Naive thymus-derived CD4-positive, alpha-beta T cell (primary cell): ENCODE results near the gene CDH24. TPM values are rescaled to one million over a fixed set of nuclear protein-coding genes. Genes with fewer than 3 reads are reported as not detected.

Experiments used
- ATAC-seq: fragments of 150-1000 bp; cut with Tn5 transposase; 2 replicates; pipeline ENCODE4 v1.10.0; 2021; ENCODE audit warnings: mild to moderate bottlenecking, moderate library complexity
- CTCF ChIA-PET: fragments of 350-600 bp; sonication (Branson Sonifier 250); formaldehyde crosslinking; loops from one replicate; lab custom pipeline; 2021; ENCODE audit warnings: antibody characterized with exemption; lab: Charles Lee
- POLR2A ChIA-PET: fragments of 350-600 bp; sonication (Branson Sonifier 250); formaldehyde crosslinking; loops from one replicate; lab custom pipeline; 2021; ENCODE audit warnings: antibody characterized with exemption, inconsistent platforms; lab: Charles Lee
- DNase-seq, 9 donors: peaks; one replicate each; pipeline versions ENCODE4 v3.0.0 to v3.0.0-alpha.2; 2020 to 2022; ENCODE audit warnings: mixed read lengths in 1 of 9
- H3K27ac ChIP-seq: one replicate; pipeline ENCODE4 v1.7.0; 2013; ENCODE audit warnings: mild to moderate bottlenecking, low read depth, low read length, moderate library complexity
- H3K27me3 ChIP-seq, 2 donors: one replicate each; pipeline ENCODE4 v1.7.0; 2013; ENCODE audit warnings: low read length in 2 of 2, mild to moderate bottlenecking in 2 of 2, moderate library complexity in 2 of 2; ENCODE audit not compliant: control insufficient read depth in 2 of 2, insufficient read depth in 2 of 2
- H3K36me3 ChIP-seq, 3 experiments: 1 replicate in 2 of 3; 2 replicates in 1 of 3; pipeline ENCODE4 v1.7.0; 2013; ENCODE audit warnings: low read length in 3 of 3, mild to moderate bottlenecking in 3 of 3, moderate library complexity in 1 of 3; ENCODE audit not compliant: insufficient read depth in 3 of 3, control insufficient read depth in 2 of 3
- H3K4me1 ChIP-seq, 2 donors: one replicate each; pipeline ENCODE4 v1.7.0; 2013; ENCODE audit warnings: low read length in 2 of 2, mild to moderate bottlenecking in 2 of 2, moderate library complexity in 1 of 2; ENCODE audit not compliant: control insufficient read depth in 2 of 2, insufficient read depth in 2 of 2
- H3K4me3 ChIP-seq: 2 replicates; pipeline ENCODE4 v1.7.0; 2013; ENCODE audit warnings: mild to moderate bottlenecking, low read length
- H3K9me3 ChIP-seq, 3 experiments: 1 replicate in 2 of 3; 2 replicates in 1 of 3; pipeline ENCODE4 v1.7.0; 2013; ENCODE audit warnings: low read length in 3 of 3; ENCODE audit not compliant: control insufficient read depth in 2 of 3
- H3K27ac Mint-ChIP-seq, 9 donors: one replicate each; pipeline ENCODE4 v1.8.0; 2020 to 2022; ENCODE audit warnings: mixed read lengths in 9 of 9, mild to moderate bottlenecking in 8 of 9, moderate library complexity in 5 of 9, inconsistent platforms in 2 of 9
- H3K27me3 Mint-ChIP-seq, 5 donors: one replicate each; pipeline ENCODE4 v1.8.0; 2021 to 2022; ENCODE audit warnings: mixed read lengths in 5 of 5, mild to moderate bottlenecking in 1 of 5
- H3K36me3 Mint-ChIP-seq, 5 donors: one replicate each; pipeline ENCODE4 v1.8.0; 2020 to 2022; ENCODE audit warnings: mixed read lengths in 5 of 5, mild to moderate bottlenecking in 3 of 5, inconsistent platforms in 1 of 5
- H3K4me1 Mint-ChIP-seq, 7 donors: one replicate each; pipeline ENCODE4 v1.8.0; 2020 to 2022; ENCODE audit warnings: mixed read lengths in 7 of 7, mild to moderate bottlenecking in 3 of 7, inconsistent platforms in 1 of 7
- H3K4me3 Mint-ChIP-seq, 10 donors: one replicate each; pipeline ENCODE4 v1.8.0; 2020 to 2022; ENCODE audit warnings: mild to moderate bottlenecking in 10 of 10, mixed read lengths in 10 of 10, moderate library complexity in 6 of 10, inconsistent platforms in 2 of 10
- H3K9me3 Mint-ChIP-seq, 11 donors: one replicate each; pipeline ENCODE4 v1.8.0; 2020 to 2022; ENCODE audit warnings: mixed read lengths in 11 of 11, mild to moderate bottlenecking in 4 of 11, inconsistent platforms in 1 of 11, moderate library complexity in 1 of 11
- intact Hi-C, 2 donors: fragments of 100-400 bp; cut with micrococcal nuclease; formaldehyde crosslinking; loops; one replicate each; pipeline ENCODE4 v1.15.1; 2023
- polyA plus RNA-seq, 2 donors: library from polyadenylated mRNA; unstranded; fragments of 300-500 nt; fragmentation: Illumina TruSeq; gene quantifications; one replicate each; pipeline ENCODE4 v1.2.3, GENCODE V29; 2021
- total RNA-seq, 6 experiments: library from RNA in 5 of 6; stranded (reverse) in 5 of 6; gene quantifications; 1 replicate in 5 of 6; 2 replicates in 1 of 6; pipeline ENCODE4 v1.2.3 and lab custom pipeline; 2021 to 2026

The CDH24 gene
- total and polyA plus RNA-seq, 7 experiments from 2014 or later, result 0.30 to 3.7 (median 1.7) TPM

GRCh38 chr14:23056145-23056955 lies 970 bp downstream of the CDH24 start:
- CTCF ChIA-PET, result interaction anchor here (0.6 to 12.2 kb wide), 12 partner anchors 20 to 167 kb away, joined by 3 to 264 read pairs (median 4); partner anchors contain the start of genes AJUBA and PRMT5
- ATAC-seq (peak; percentile 79), DNase-seq (peak; percentile 51 to 74 (median 65))
- Mint-ChIP-seq H3K27me3 (peaks cover 0 to 8% (median 0%) of the 10 kb centered on the region in 5 donors), H3K36me3 (peaks cover 0 to 12% (median 7%) of the 10 kb centered on the region in 5 donors), H3K27ac (peak overlapping the region in 7 of 9 donors; percentile 6 to 86 (median 55)), H3K4me3 (peak overlapping the region; percentile 74 to 90 (median 86)), H3K4me1 (peaks cover 13 to 23% (median 17%) of the 10 kb centered on the region in 7 donors), H3K9me3 (peaks cover 0 to 2% (median 0%) of the 10 kb centered on the region in 11 donors)
- no peaks in the 10 kb centered on the region for H3K27me3 ChIP-seq
- H3K36me3 ChIP-seq, result peaks cover 6 to 26% (median 8%) of the 10 kb centered on the region in 3 experiments
- peak overlapping the region; percentile 23 for H3K4me3 ChIP-seq
- peaks cover 7 to 9% of the 10 kb centered on the region in 2 donors for H3K4me1 ChIP-seq
- H3K27ac ChIP-seq, result peak overlapping the region; percentile 58
- intact Hi-C loops, result loop anchor here (1.0 to 10.0 kb wide), 4 partner anchors 21 to 232 kb away; partner anchors contain the start of gene MRPL52 (in 1 of the 2)
- no peaks in the 10 kb centered on the region for H3K9me3 ChIP-seq
- POLR2A ChIA-PET, result interaction anchor here (0.6 to 6.5 kb wide), 5 partner anchors 10 to 529 kb away, joined by 3 to 76 read pairs (median 4); partner anchors contain the start of gene AJUBA

DNA sequence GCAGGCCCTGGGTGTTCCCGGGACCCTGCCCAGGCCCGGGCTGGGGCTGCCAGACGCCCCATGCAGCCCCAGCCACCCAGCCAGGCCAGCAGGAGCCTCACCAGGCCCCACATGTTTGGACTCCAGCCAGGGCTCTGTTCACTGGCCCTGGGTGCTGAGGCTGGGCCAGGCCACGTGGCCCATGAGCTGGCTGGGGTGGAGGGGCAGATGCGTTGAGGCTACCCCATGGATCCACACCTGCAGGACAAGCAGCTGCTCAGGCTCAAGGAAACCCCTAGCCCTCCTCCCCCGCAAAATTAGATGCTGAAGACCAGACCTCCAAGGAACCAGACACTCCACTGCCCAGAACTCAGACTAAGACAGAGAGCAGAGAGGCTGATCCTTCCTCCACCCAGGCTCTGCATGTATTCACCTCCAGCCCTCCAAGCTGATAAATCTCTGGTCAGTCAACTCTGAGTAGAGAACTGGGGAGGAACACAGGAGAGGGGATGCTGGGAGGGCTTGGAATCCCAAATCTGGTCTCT lies 1.6 kb downstream of the CDH24 start:
- ChIA-PET POLR2A (interaction anchor here (0.6 to 6.5 kb wide), 4 partner anchors 10 to 830 kb away, joined by 3 to 76 read pairs (median 4); partner anchors contain the start of gene AJUBA), CTCF (interaction anchor here (0.5 to 12.2 kb wide), 12 partner anchors 15 to 166 kb away, joined by 3 to 264 read pairs (median 4); partner anchors contain the start of gene AJUBA)
- H3K27me3 Mint-ChIP-seq, result peaks cover 0 to 8% (median 0%) of the 10 kb centered on the region in 5 donors
- Histone ChIP-seq H3K4me3 (no peak overlapping the region), H3K27me3 (no peaks in the 10 kb centered on the region), H3K27ac (no peak overlapping the region), H3K9me3 (no peaks in the 10 kb centered on the region), H3K36me3 (peaks cover 2 to 19% (median 2%) of the 10 kb centered on the region in 3 experiments), H3K4me1 (peaks cover 7 to 9% of the 10 kb centered on the region in 2 donors)
- no peak for ATAC-seq
- peaks cover 0 to 7% (median 3%) of the 10 kb centered on the region in 5 donors for H3K36me3 Mint-ChIP-seq
- peak overlapping the region in 9 of 10 donors; percentile 74 to 90 (median 83) for H3K4me3 Mint-ChIP-seq
- intact Hi-C loops, result loop anchor here (1.0 to 10.0 kb wide), 4 partner anchors 20 to 231 kb away; partner anchors contain the start of gene MRPL52 (in 1 of the 2)
- H3K27ac Mint-ChIP-seq, result peak overlapping the region in 2 of 9 donors; percentile 16 to 51
- peak in 1 of 9 donors; percentile 19 for DNase-seq
- peaks cover 13 to 25% (median 17%) of the 10 kb centered on the region in 7 donors for H3K4me1 Mint-ChIP-seq
- H3K9me3 Mint-ChIP-seq, result no peaks in the 10 kb centered on the region

DNA sequence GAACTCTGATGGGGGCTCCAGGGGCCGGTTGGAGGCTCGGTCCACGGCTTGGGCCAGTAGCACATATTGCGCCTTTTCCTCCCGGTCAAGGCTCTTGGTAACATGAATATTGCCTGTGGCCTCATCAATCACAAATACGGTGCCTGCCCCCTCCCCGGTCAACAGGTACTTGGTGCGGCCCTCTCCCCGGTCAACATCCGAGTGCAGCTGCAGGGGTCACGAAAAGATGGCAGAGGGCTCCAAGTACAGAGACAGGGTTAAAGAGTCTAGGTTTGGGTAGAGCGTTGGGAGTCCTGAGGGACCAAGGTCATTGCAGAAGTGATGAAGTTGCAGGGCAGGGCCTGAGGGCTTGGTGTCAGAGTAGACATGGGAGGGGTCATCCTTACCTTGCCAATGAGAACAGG lies 2.2 kb downstream of the CDH24 start:
- Histone ChIP-seq H3K9me3 (no peaks in the 10 kb centered on the region), H3K27me3 (no peaks in the 10 kb centered on the region), H3K36me3 (peaks cover 0 to 14% (median 0%) of the 10 kb centered on the region in 3 experiments), H3K27ac (no peak overlapping the region), H3K4me3 (no peak overlapping the region), H3K4me1 (peaks cover 7 to 9% of the 10 kb centered on the region in 2 donors)
- Mint-ChIP-seq H3K27me3 (peaks cover 0 to 8% (median 0%) of the 10 kb centered on the region in 5 donors), H3K4me1 (peaks cover 13 to 27% (median 17%) of the 10 kb centered on the region in 7 donors), H3K4me3 (peak overlapping the region in 1 of 10 donors; percentile 29), H3K36me3 (peaks cover 0 to 7% (median 3%) of the 10 kb centered on the region in 5 donors), H3K9me3 (no peaks in the 10 kb centered on the region), H3K27ac (no peak overlapping the region)
- CTCF ChIA-PET, result interaction anchor here (0.5 to 12.2 kb wide), 11 partner anchors 13 to 166 kb away, joined by 3 to 264 read pairs (median 4); partner anchors contain the start of gene AJUBA
- DNase-seq, result no peak
- POLR2A ChIA-PET, result interaction anchor here (0.6 to 6.5 kb wide), 3 partner anchors 33 to 830 kb away, joined by 3 to 76 read pairs (median 4); partner anchors contain the start of gene AJUBA
- intact Hi-C loops, result loop anchor here in 1 of 2 donors (5.0 to 10.0 kb wide), 2 partner anchors 33 to 230 kb away; partner anchors contain the start of gene MRPL52
- ATAC-seq, result no peak

DNA sequence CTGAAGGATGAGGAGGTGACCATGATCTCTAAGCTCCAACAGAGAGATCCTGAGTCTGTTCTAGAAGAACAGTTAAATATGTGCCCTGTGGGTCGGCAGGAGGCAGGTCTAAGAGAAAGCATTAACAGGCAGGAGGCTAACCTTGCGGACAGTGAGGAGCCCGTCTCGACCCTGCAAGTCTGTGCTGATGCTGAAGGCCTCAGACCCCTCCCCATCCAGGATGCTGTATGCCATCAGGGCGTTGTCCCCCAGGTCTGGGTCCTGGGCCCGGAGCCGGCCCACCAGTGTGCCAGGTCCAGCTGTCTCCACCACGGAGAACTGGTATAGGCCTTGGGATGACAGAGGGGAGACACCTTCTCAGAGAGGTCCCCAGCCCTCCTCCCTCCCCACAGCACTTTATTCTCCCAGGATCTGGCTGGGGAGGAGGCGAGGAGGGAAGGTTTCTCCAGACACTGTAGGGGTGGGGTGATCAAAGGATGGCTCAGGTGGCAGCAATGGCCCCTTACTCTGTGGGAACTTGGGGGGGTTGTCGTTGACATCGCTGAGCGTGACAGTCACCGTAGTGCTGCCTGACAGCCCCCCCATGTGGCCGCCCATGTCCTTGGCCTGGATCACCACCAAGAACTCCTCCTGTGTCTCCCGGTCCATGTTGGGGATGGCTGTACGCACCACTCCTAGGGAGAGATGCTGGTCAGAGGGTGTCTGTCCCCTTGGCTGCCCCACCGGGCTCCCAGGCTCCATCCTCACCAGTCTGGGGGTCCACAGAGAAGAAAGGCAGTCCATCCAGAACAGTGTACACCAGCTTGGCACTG lies 3.1 kb downstream of the CDH24 start:
- ATAC-seq (no peak), DNase-seq (peak in 4 of 9 donors; percentile 18 to 37 (median 28))
- Mint-ChIP-seq H3K4me3 (peak overlapping the region in 1 of 10 donors; percentile 41), H3K4me1 (peaks cover 13 to 27% (median 17%) of the 10 kb centered on the region in 7 donors), H3K9me3 (no peaks in the 10 kb centered on the region), H3K36me3 (peaks cover 0 to 4% (median 3%) of the 10 kb centered on the region in 5 donors), H3K27ac (peak overlapping the region in 1 of 9 donors; percentile 31), H3K27me3 (peaks cover 0 to 8% (median 0%) of the 10 kb centered on the region in 5 donors)
- H3K27me3 ChIP-seq, result no peaks in the 10 kb centered on the region
- peaks cover 0 to 7% (median 0%) of the 10 kb centered on the region in 3 experiments for H3K36me3 ChIP-seq
- ChIA-PET CTCF (interaction anchor here (0.7 to 12.2 kb wide), 8 partner anchors 8 to 91 kb away, joined by 4 to 264 read pairs (median 6); partner anchors contain the start of gene AJUBA), POLR2A (interaction anchor here (0.8 to 6.5 kb wide), 2 partner anchors 48 to 69 kb away, joined by 3 to 76 read pairs; partner anchors contain the start of gene AJUBA)
- intact Hi-C loops, result loop anchor here in 1 of 2 donors (10.0 kb wide), 1 partner anchor 229 kb away; the partner anchor contains the start of gene MRPL52
- H3K4me1 ChIP-seq, result peaks cover 7 to 9% of the 10 kb centered on the region in 2 donors
- H3K27ac ChIP-seq, result no peak overlapping the region
- no peak overlapping the region for H3K4me3 ChIP-seq
- H3K9me3 ChIP-seq, result no peaks in the 10 kb centered on the region

DNA sequence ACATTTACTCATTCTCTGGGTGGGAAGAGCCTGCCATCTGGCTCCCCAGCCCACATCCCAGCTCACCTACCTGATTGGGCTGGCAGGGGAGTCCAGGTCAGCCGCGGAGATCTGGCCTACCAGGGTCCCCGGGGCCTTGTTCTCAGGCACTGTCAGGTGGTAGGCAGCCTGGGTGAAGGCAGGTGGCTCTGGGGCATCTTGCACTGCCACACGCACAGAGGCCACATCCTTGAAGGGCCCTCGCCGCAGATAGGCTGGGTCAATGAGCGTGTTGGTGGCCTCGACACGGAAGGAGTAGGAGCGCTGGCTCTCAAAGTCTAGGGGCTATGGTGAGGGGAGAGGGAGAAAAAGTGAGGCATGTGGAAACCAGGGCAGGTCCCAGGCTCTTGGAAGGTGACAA lies 3.9 kb downstream of the CDH24 start:
- no peak overlapping the region for H3K4me3 Mint-ChIP-seq
- Histone ChIP-seq H3K4me3 (no peak overlapping the region), H3K27me3 (no peaks in the 10 kb centered on the region), H3K27ac (no peak overlapping the region), H3K36me3 (no peaks in the 10 kb centered on the region), H3K4me1 (peaks cover 7 to 9% of the 10 kb centered on the region in 2 donors), H3K9me3 (no peaks in the 10 kb centered on the region)
- H3K4me1 Mint-ChIP-seq, result peaks cover 13 to 27% (median 17%) of the 10 kb centered on the region in 7 donors
- intact Hi-C loops, result loop anchor here in 1 of 2 donors (10.0 kb wide), 1 partner anchor 229 kb away; the partner anchor contains the start of gene MRPL52
- ChIA-PET CTCF (interaction anchor here (1.2 to 12.2 kb wide), 5 partner anchors 9 to 68 kb away, joined by 4 to 264 read pairs (median 8); partner anchors contain the start of gene AJUBA), POLR2A (no interaction called here)
- peaks cover 0 to 3% (median 0%) of the 10 kb centered on the region in 5 donors for H3K36me3 Mint-ChIP-seq
- DNase-seq (no peak), ATAC-seq (no peak)
- H3K9me3 Mint-ChIP-seq, result no peaks in the 10 kb centered on the region
- peak overlapping the region in 1 of 9 donors; percentile 22 for H3K27ac Mint-ChIP-seq
- H3K27me3 Mint-ChIP-seq, result peaks cover 0 to 8% (median 0%) of the 10 kb centered on the region in 5 donors
